OCI-LY7 (cell line): ENCODE data around the gene VAV1.

ENCODE experiments used
- CTCF ChIP-seq: fragments of 200-600 bp; sonication (generic); conservative IDR thresholded peaks from 2 replicates; pipeline ENCODE4 v1.5.1; 2014; ENCODE audit warnings: mild to moderate bottlenecking, antibody characterized with exemption, low read length, moderate library complexity, mixed read lengths
- EZH2phosphoT487 ChIP-seq: fragments of 200-600 bp; sonication (generic); IDR thresholded peaks from 2 replicates; pipeline ENCODE4 v1.6.1; 2018; ENCODE audit warnings: low read depth, borderline replicate concordance, mild to moderate bottlenecking, mixed run types, antibody characterized with exemption, low read length, moderate library complexity, mixed read lengths

GRCh38 chr19:6745965-6746364, 26.5 kb upstream of the VAV1 start:
- no peak for TF ChIP-seq CTCF
- TF ChIP-seq EZH2phosphoT487 = no peak
